Chondrocyte (in vitro differentiated cells): ENCODE data around the gene KIF6. TPM values are rescaled to one million over a fixed set of nuclear protein-coding genes. Genes with fewer than 3 reads are reported as not detected.

Experiments
- DNase-seq: peaks from one replicate; pipeline ENCODE4 v3.0.0; 2021; ENCODE audit warnings: mixed read lengths, low spot score
- H3K27ac Mint-ChIP-seq: one replicate; pipeline ENCODE4 v1.8.0; 2021; ENCODE audit warnings: mild to moderate bottlenecking, moderate library complexity, mixed read lengths; ENCODE audit not compliant: unreplicated experiment
- H3K27me3 Mint-ChIP-seq: 2 replicates; pipeline ENCODE4 v1.8.0; 2021; ENCODE audit warnings: low read depth, mixed read lengths
- H3K36me3 Mint-ChIP-seq: 2 replicates; pipeline ENCODE4 v1.8.0; 2021; ENCODE audit warnings: low read depth, mixed read lengths
- H3K4me1 Mint-ChIP-seq: 2 replicates; pipeline ENCODE4 v1.8.0; 2021; ENCODE audit warnings: low read depth, mild to moderate bottlenecking, mixed read lengths
- H3K4me3 Mint-ChIP-seq: one replicate; pipeline ENCODE4 v1.8.0; 2021; ENCODE audit warnings: mild to moderate bottlenecking, moderate library complexity, mixed read lengths; ENCODE audit not compliant: unreplicated experiment
- H3K9me3 Mint-ChIP-seq: 2 replicates; pipeline ENCODE4 v1.8.0; 2021; ENCODE audit warnings: low read depth, mixed read lengths
- total RNA-seq: library from RNA; stranded (reverse); gene quantifications from 3 replicates; pipeline ENCODE4 v1.2.1, GENCODE V29; 2021
- TF ChIP-seq, protein P1 (sequence below): fragments of 200-600 bp; sonication (generic); IDR thresholded peaks from 2 replicates; pipeline ENCODE4 v1.5.0; 2021; ENCODE audit warnings: antibody characterized with exemption, mild to moderate bottlenecking, moderate library complexity

KIF6 gene
- total RNA-seq, 1 donor from 2014 or later, result 0.62 TPM

DNA sequence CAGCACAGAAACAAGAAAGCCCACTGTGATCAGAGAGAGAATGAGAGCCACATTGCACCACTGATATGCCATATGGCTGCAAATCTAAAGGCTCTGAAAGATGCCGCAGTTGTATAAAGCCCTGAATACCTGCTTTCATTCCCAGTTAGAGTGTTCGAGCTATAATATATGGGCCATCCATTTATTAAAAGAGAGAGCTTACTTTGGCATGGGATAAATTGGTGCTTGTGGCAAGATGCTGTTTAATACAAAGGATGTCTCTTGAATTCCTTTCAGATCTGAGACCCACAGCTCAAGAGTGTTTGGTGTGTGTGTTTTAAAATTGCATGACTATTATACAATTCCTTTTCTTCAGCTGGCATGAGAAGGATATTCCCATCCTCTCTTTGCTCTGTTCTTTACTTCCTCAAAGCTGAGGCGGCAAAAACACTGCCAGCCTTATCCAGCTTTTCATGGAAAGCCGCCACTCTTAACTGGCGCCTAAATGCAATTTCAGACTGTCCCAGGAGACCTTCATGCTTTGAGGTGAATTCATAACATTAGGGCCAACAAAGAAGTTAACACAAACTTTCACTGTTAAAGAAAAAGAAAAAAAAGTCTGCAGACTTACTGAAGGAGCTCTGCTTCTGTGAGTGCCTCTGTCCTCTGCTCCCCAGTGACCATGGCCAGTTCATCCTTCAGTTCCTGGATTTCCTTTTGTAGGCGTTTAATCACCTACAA is 147.6 kb downstream of the KIF6 start:
- TF ChIP-seq, protein P1, sequence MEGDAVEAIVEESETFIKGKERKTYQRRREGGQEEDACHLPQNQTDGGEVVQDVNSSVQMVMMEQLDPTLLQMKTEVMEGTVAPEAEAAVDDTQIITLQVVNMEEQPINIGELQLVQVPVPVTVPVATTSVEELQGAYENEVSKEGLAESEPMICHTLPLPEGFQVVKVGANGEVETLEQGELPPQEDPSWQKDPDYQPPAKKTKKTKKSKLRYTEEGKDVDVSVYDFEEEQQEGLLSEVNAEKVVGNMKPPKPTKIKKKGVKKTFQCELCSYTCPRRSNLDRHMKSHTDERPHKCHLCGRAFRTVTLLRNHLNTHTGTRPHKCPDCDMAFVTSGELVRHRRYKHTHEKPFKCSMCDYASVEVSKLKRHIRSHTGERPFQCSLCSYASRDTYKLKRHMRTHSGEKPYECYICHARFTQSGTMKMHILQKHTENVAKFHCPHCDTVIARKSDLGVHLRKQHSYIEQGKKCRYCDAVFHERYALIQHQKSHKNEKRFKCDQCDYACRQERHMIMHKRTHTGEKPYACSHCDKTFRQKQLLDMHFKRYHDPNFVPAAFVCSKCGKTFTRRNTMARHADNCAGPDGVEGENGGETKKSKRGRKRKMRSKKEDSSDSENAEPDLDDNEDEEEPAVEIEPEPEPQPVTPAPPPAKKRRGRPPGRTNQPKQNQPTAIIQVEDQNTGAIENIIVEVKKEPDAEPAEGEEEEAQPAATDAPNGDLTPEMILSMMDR, result no peak
- no peaks in the 10 kb centered on the region for H3K36me3 Mint-ChIP-seq
- no peaks in the 10 kb centered on the region for H3K9me3 Mint-ChIP-seq
- H3K27ac Mint-ChIP-seq, result no peak overlapping the region
- peaks cover 22% of the 10 kb centered on the region for H3K4me1 Mint-ChIP-seq
- no peak overlapping the region for H3K4me3 Mint-ChIP-seq
- no peak for DNase-seq
- no peaks in the 10 kb centered on the region for H3K27me3 Mint-ChIP-seq

DNA sequence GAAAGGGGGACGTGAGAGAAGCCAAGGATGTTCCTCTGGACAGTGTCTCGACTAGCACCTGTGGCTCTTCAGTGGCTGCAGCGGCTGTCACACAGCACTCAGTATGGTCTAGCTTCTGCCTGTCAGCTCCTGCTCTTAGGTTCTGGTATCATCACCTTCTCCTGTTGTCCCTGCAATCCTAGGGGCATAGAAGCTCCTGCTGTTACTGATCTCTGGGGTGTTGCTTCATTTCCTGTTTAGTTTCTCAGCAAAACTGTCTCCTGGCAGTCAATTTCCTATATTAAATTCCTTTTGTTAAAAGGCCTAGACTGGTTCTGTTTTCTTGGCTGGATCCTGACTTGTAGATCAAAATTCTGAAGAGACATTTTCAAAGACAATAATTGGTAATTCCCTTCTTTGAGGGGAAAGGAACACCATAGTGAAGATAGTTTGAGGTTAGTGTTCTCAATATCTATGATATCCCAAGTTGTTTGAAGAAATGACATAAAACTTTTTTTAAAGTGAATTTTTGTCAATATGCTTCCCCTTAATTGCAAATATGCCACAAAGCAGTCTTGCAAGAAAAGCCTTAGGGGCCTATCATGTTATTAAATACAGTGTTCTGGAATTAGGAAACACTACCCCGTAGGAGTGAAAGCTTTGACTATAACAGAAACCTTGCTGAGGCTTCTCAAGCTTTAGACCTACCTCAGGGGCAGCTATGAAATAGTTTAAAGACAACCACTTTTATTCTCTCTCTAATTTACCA is 148.5 kb downstream of the KIF6 start:
- no peaks in the 10 kb centered on the region for H3K36me3 Mint-ChIP-seq
- H3K27me3 Mint-ChIP-seq, result no peaks in the 10 kb centered on the region
- TF ChIP-seq, protein P1, result no peak
- H3K4me1 Mint-ChIP-seq, result peaks cover 27% of the 10 kb centered on the region
- DNase-seq, result no peak
- no peaks in the 10 kb centered on the region for H3K9me3 Mint-ChIP-seq
- no peak overlapping the region for H3K27ac Mint-ChIP-seq
- H3K4me3 Mint-ChIP-seq, result no peak overlapping the region

DNA sequence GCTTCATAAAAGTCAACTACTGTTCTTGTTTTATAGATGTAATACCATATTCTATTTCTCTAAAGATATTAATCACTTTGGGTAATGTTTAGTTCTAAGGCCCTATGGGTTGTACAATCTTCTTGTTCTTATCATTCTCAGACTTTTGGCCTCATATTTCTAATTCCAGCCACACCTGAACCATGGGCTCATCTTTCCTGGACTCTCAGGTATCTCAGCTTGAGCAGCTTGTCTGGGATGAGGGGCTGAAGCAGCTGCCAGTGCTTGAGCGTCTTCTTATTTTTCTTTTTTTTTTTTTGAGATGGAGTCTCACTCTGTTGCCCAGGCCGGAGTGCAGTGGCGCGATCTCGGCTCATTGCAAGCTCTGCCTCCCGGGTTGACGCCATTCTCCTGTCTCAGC is 150.2 kb downstream of the KIF6 start:
- Mint-ChIP-seq H3K27ac (no peak overlapping the region), H3K9me3 (no peaks in the 10 kb centered on the region), H3K4me1 (peaks cover 34% of the 10 kb centered on the region), H3K36me3 (peaks cover 2% of the 10 kb centered on the region), H3K4me3 (no peak overlapping the region), H3K27me3 (no peaks in the 10 kb centered on the region)
- TF ChIP-seq, protein P1, result no peak
- no peak for DNase-seq

DNA sequence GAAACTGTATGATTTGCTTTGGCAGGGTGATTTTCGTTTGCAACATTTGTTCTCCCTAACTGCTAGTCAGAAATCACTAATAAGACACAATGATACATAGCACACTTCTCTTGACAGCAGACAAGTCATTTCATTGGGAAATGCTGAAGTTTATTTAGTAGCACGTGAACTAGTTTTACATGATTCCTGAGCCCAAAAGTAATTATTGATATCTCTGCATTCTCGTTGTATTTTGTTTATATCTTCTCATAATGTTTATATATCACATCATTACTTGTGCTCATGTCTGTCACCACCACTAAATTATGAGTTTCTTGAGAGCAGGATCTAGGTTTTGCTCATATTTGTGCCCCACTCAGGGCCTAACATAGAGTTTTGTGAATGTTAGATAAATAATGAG is 151.7 kb downstream of the KIF6 start:
- H3K27ac Mint-ChIP-seq, result no peak overlapping the region
- H3K9me3 Mint-ChIP-seq, result no peaks in the 10 kb centered on the region
- H3K4me1 Mint-ChIP-seq, result peaks cover 43% of the 10 kb centered on the region
- H3K36me3 Mint-ChIP-seq, result peaks cover 2% of the 10 kb centered on the region
- TF ChIP-seq, protein P1, result no peak
- H3K4me3 Mint-ChIP-seq, result no peak overlapping the region
- no peaks in the 10 kb centered on the region for H3K27me3 Mint-ChIP-seq
- no peak for DNase-seq

DNA sequence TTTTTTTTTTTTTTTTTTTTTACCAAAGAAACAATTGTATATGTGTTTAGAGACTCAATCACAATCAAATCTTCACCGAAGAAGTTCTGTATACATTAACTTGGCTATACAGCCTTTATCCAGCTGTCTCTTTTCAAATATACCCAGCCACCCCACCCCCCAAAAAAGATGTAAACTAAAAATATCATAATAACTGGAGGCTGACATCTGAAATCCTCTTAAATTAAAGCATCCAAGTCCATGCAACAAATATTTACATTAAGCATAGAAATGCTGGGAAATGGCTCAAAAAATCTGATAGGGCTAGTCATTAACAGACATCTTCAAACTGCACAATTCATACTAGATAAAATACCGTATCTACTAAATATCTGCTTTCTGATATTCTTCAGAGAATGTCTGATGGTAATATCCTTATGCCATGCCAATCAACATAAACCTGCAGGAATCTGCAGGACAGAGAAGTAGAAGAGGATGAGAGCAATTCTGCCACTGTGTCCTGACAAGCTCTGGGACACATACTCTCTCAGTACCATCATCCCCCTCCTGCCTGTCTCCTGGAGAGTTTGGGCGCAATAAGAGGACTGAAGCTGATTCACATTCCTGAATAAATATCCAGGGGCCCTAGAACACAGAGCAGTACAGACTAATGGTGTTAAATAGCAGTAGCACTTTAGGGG is 152.4 kb downstream of the KIF6 start:
- Mint-ChIP-seq H3K27ac (peak overlapping the region; percentile 20), H3K27me3 (no peaks in the 10 kb centered on the region)
- no peak for DNase-seq

More for the DNA sequence above, 152.4 kb downstream of the KIF6 start:
- Mint-ChIP-seq H3K4me3 (no peak overlapping the region), H3K4me1 (peaks cover 46% of the 10 kb centered on the region), H3K9me3 (no peaks in the 10 kb centered on the region), H3K36me3 (peaks cover 2% of the 10 kb centered on the region)
- TF ChIP-seq, protein P1, result no peak
